ENCODE measurements around the gene TYMS. TPM values are rescaled to one million over a fixed set of nuclear protein-coding genes. Genes with fewer than 3 reads are reported as not detected.

TYMS gene
- total RNA-seq (2014; rRNA removed; shearing (Covaris generic)), result 86.2 and 90.7 TPM in 2 replicates
- total RNA-seq (2022), result 196 and 210 TPM in 2 replicates
- percentile 93 among the genes with signal in this experiment for Bru-seq, nascent RNA
- percentile 97 among the genes with signal in this experiment for BruChase-seq, experiment 1, labeled RNA remaining after a 6-hour chase
- BruChase-seq, experiment 2, labeled RNA remaining after a 2-hour chase, result percentile 92 among the genes with signal in this experiment
- long read RNA-seq, transcript TYMS-203 (7 exons, 1,662 nt), result major isoform, 259 of 296 reads
- long read RNA-seq, partial matches to known transcripts, result 25 of 296 reads
- long read RNA-seq, other reads (novel, unspliced or antisense), result 10 of 296 reads

- no TSS peak for BruUV-seq (replicated peaks)
- intact Hi-C loops (cut with micrococcal nuclease; ENCODE audit: unreplicated experiment), result loop anchor here (1.0 to 5.0 kb wide), 2 partner anchors 55 to 389 kb away; partner anchors contain the start of genes ENOSF1 and THOC1
- H3K9me3 ChIP-seq (ENCODE audit: low read length), result peaks cover 4% of the 10 kb centered on the region; the same call in 1 of the 2 replicates
- ChIA-PET POLR2A (interaction anchor here (2.2 kb wide), 1 partner anchor 16 kb away, joined by 6 read pairs; no protein-coding TSS in a partner anchor), CTCF (ENCODE audit: unreplicated experiment) (no interaction called here)
- H4K20me1 ChIP-seq (ENCODE audit: insufficient read depth, low read length), result peaks cover 2% of the 10 kb centered on the region; the same call in 1 of the 2 replicates
- TF ChIP-seq CTCF (conservative IDR thresholded peaks at IDR 0.05; ENCODE audit: low read length), result 0 out of 2 replicates have a peak, but pooled peaks have one; percentile 20
- no peak for TF ChIP-seq EZH2phosphoT487 (IDR thresholded peaks at IDR 0.05; ENCODE audit: borderline replicate concordance, low read depth, low read length)
- peak within 1 kb of the TSS; percentile 91 for H3K27ac ChIP-seq (ENCODE audit: low read depth, low read length, poor library complexity, severe bottlenecking)
- peaks cover 63% of the 10 kb centered on the region for H3K79me2 ChIP-seq (ENCODE audit: insufficient read depth, low read depth, low read length)
- H3K4me3 ChIP-seq (ENCODE audit: low read depth, low read length, poor library complexity, severe bottlenecking), result peak within 1 kb of the TSS; percentile 97
- peak; percentile 82 for DNase-seq (ENCODE audit: low spot score)
- no peaks in the 10 kb centered on the region for H3K9me2 ChIP-seq (ENCODE audit: insufficient read depth, low read length)
- peak within 1 kb of the TSS; percentile 91 for H3K4me2 ChIP-seq (ENCODE audit: low read length)
- peak within 1 kb of the TSS; percentile 44 for H2AFZ ChIP-seq (ENCODE audit: low read length)
- peaks cover 24% of the 10 kb centered on the region for H3K4me1 ChIP-seq (ENCODE audit: insufficient read depth, low read length, poor library complexity, severe bottlenecking)
- peaks cover 47% of the 10 kb centered on the region for H3K36me3 ChIP-seq (ENCODE audit: insufficient read depth, low read length)
Measured at GRCh38 chr18:657311-658000, at the start of gene TYMS. TSS of gene TYMS (plus strand) at chr18:657653. CDS start at chr18:657743, 90 bp downstream.

- POLR2A ChIA-PET, result no interaction called here
- CTCF ChIA-PET (ENCODE audit: unreplicated experiment), result no interaction called here
- H4K20me1 ChIP-seq (ENCODE audit: insufficient read depth, low read length), result no peaks in the 10 kb centered on the region
Measured at GRCh38 chr18:607930-608329, 49.5 kb upstream of the TYMS start.

More at GRCh38 chr18:607930-608329, 49.5 kb upstream of the TYMS start:
- H3K4me1 ChIP-seq (ENCODE audit: insufficient read depth, low read length, poor library complexity, severe bottlenecking), result no peaks in the 10 kb centered on the region
- no TSS peak for BruUV-seq (replicated peaks)
- H2AFZ ChIP-seq (ENCODE audit: low read length), result no peak overlapping the region
- H3K4me3 ChIP-seq (ENCODE audit: low read depth, low read length, poor library complexity, severe bottlenecking), result no peak overlapping the region
- H3K4me2 ChIP-seq (ENCODE audit: low read length), result no peak overlapping the region
- intact Hi-C loops (cut with micrococcal nuclease; ENCODE audit: unreplicated experiment), result no loop called here
- no peaks in the 10 kb centered on the region for H3K9me3 ChIP-seq (ENCODE audit: low read length)
- TF ChIP-seq EZH2phosphoT487 (IDR thresholded peaks at IDR 0.05; ENCODE audit: borderline replicate concordance, low read depth, low read length) (no peak), CTCF (conservative IDR thresholded peaks at IDR 0.05; ENCODE audit: low read length) (no peak)
- H3K9me2 ChIP-seq (ENCODE audit: insufficient read depth, low read length), result no peaks in the 10 kb centered on the region
- no peak overlapping the region for H3K27ac ChIP-seq (ENCODE audit: low read depth, low read length, poor library complexity, severe bottlenecking)
- DNase-seq (ENCODE audit: low spot score), result no peak
- no peaks in the 10 kb centered on the region for H3K79me2 ChIP-seq (ENCODE audit: insufficient read depth, low read depth, low read length)
- H3K36me3 ChIP-seq (ENCODE audit: insufficient read depth, low read length), result no peaks in the 10 kb centered on the region

Measured in OCI-LY7 (cell line).